ENCODE results near the gene P2RY6. TPM values are rescaled to one million over a fixed set of nuclear protein-coding genes. Genes with fewer than 3 reads are reported as not detected.

Gene P2RY6
- total RNA-seq, 2 experiments from 2014 or later: not detected

- H3K9me3 Mint-ChIP-seq: no peaks in the 10 kb centered on the region
- Histone ChIP-seq H3K4me3 (ENCODE audit: low read length) (no peak overlapping the region), H3K9me3 (ENCODE audit: control insufficient read depth in 1 of 2, insufficient read depth in 1 of 2, low read length in 2 of 2) (no peaks in the 10 kb centered on the region), H3K27me3 (ENCODE audit: control insufficient read depth in 1 of 2, insufficient read depth in 2 of 2, low read length in 2 of 2) (no peaks in the 10 kb centered on the region), H3K4me1 (ENCODE audit: insufficient read depth, low read length) (no peaks in the 10 kb centered on the region), H3K36me3 (ENCODE audit: insufficient read depth, low read length) (no peaks in the 10 kb centered on the region), H3K27ac (ENCODE audit: low read depth in 1 of 2, low read length in 2 of 2) (no peak overlapping the region)
- no peak for TF ChIP-seq CTCF (IDR thresholded peaks at IDR 0.05)
- ChIA-PET POLR2A (no interaction called here), CTCF (no interaction called here)
- no peaks in the 10 kb centered on the region for H3K36me3 Mint-ChIP-seq (ENCODE audit: low read depth)
- no peak for ATAC-seq (ENCODE audit: poor library complexity)
- H3K4me1 Mint-ChIP-seq (ENCODE audit: low read depth): no peaks in the 10 kb centered on the region
- DNase-seq: no peak
- intact Hi-C loops (cut with DNase I, micrococcal nuclease): no loop called here
- H3K4me3 Mint-ChIP-seq: no peak overlapping the region
- H3K27ac Mint-ChIP-seq: no peak overlapping the region
- no peaks in the 10 kb centered on the region for H3K27me3 Mint-ChIP-seq
Observed at GRCh38 chr11:73327812-73328364, 55.8 kb downstream of the P2RY6 start.

- H3K27me3 Mint-ChIP-seq: no peaks in the 10 kb centered on the region
- H3K4me3 Mint-ChIP-seq: no peak overlapping the region
- H3K9me3 ChIP-seq (ENCODE audit: control insufficient read depth in 1 of 2, insufficient read depth in 1 of 2, low read length in 2 of 2): no peaks in the 10 kb centered on the region
- no peaks in the 10 kb centered on the region for H3K36me3 Mint-ChIP-seq (ENCODE audit: low read depth)
- no peaks in the 10 kb centered on the region for H3K27me3 ChIP-seq (ENCODE audit: control insufficient read depth in 1 of 2, insufficient read depth in 2 of 2, low read length in 2 of 2)
- no peak overlapping the region for H3K27ac ChIP-seq (ENCODE audit: low read depth in 1 of 2, low read length in 2 of 2)
- ChIA-PET POLR2A (no interaction called here), CTCF (interaction anchor here (1.4 kb wide), 1 partner anchor 25 kb away, joined by 3 read pairs; no protein-coding TSS in a partner anchor)
- H3K4me3 ChIP-seq (ENCODE audit: low read length): no peak overlapping the region
- no peak overlapping the region for H3K27ac Mint-ChIP-seq
- no peak for TF ChIP-seq CTCF (IDR thresholded peaks at IDR 0.05)
- DNase-seq: no peak
- intact Hi-C loops (cut with DNase I, micrococcal nuclease): no loop called here
- no peaks in the 10 kb centered on the region for H3K4me1 Mint-ChIP-seq (ENCODE audit: low read depth)
- no peaks in the 10 kb centered on the region for H3K36me3 ChIP-seq (ENCODE audit: insufficient read depth, low read length)
- peaks cover 3% of the 10 kb centered on the region for H3K4me1 ChIP-seq (ENCODE audit: insufficient read depth, low read length)
- no peak for ATAC-seq (ENCODE audit: poor library complexity)
- H3K9me3 Mint-ChIP-seq: no peaks in the 10 kb centered on the region
Observed at GRCh38 chr11:73330569-73331093, 58.5 kb downstream of the P2RY6 start.

- Mint-ChIP-seq H3K27me3 (no peaks in the 10 kb centered on the region), H3K4me3 (no peak overlapping the region), H3K27ac (no peak overlapping the region), H3K36me3 (ENCODE audit: low read depth) (no peaks in the 10 kb centered on the region), H3K9me3 (no peaks in the 10 kb centered on the region), H3K4me1 (ENCODE audit: low read depth) (no peaks in the 10 kb centered on the region)
- Histone ChIP-seq H3K4me1 (ENCODE audit: insufficient read depth, low read length) (peaks cover 3% of the 10 kb centered on the region), H3K9me3 (ENCODE audit: control insufficient read depth in 1 of 2, insufficient read depth in 1 of 2, low read length in 2 of 2) (no peaks in the 10 kb centered on the region), H3K4me3 (ENCODE audit: low read length) (no peak overlapping the region), H3K27me3 (ENCODE audit: control insufficient read depth in 1 of 2, insufficient read depth in 2 of 2, low read length in 2 of 2) (no peaks in the 10 kb centered on the region), H3K36me3 (ENCODE audit: insufficient read depth, low read length) (no peaks in the 10 kb centered on the region), H3K27ac (ENCODE audit: low read depth in 1 of 2, low read length in 2 of 2) (no peak overlapping the region)
- intact Hi-C loops (cut with DNase I, micrococcal nuclease): no loop called here
- ChIA-PET POLR2A (no interaction called here), CTCF (no interaction called here)
- no peak for TF ChIP-seq CTCF (IDR thresholded peaks at IDR 0.05)
- DNase-seq: no peak
- ATAC-seq (ENCODE audit: poor library complexity): no peak
Observed at GRCh38 chr11:73331138-73331916, 59.2 kb downstream of the P2RY6 start.
